AG04450 (cell line): ENCODE measurements around the gene STN1. TPM values are rescaled to one million over a fixed set of nuclear protein-coding genes. Genes with fewer than 3 reads are reported as not detected.
A peak's percentile ranks its signal among the peaks of the same experiment; 100 is the strongest.

Source experiments
- CTCF ChIA-PET: fragments of 300-600, 350-600 bp; formaldehyde crosslinking; extraction: SDS; loops from one replicate; lab custom pipeline; 2022; ENCODE audit warnings: antibody characterized with exemption, inconsistent platforms; lab: Charles Lee
- POLR2A ChIA-PET: fragments of 350-600 bp; formaldehyde crosslinking; extraction: SDS; loops from one replicate; lab custom pipeline; 2021; ENCODE audit warnings: antibody characterized with exemption, inconsistent platforms; lab: Yijun Ruan, JAX
- DNase-seq: peaks from one replicate; pipeline ENCODE4 v3.0.0-alpha.2; 2011; ENCODE audit warnings: low read depth, low spot score
- H3K27ac ChIP-seq: one replicate; pipeline ENCODE4 v1.5.1; 2012; ENCODE audit warnings: low read depth, low read length, control low read depth
- H3K27me3 ChIP-seq: one replicate; pipeline ENCODE4 v1.6.0; 2012; ENCODE audit warnings: low read length; ENCODE audit not compliant: control insufficient read depth, insufficient read depth
- H3K4me3 ChIP-seq: 2 replicates; pipeline ENCODE4 v1.5.1; 2011; ENCODE audit warnings: mild to moderate bottlenecking, low read depth, low read length, control low read depth
- H3K9me3 ChIP-seq: 2 replicates; pipeline ENCODE4 v1.5.1; 2012; ENCODE audit warnings: low read length; ENCODE audit not compliant: control insufficient read depth, insufficient read depth
- CTCF ChIP-seq: IDR thresholded peaks from 2 replicates; pipeline ENCODE4 v1.5.1; 2011; ENCODE audit warnings: low read depth, low read length, control low read depth, inconsistent platforms
- polyA plus RNA-seq: library from polyadenylated mRNA; depleted of rRNA; stranded (reverse); fragments of >200 nt; gene quantifications from 2 replicates; pipeline ENCODE4 v1.2.3, GENCODE V29; 2011

STN1 gene
- polyA plus RNA-seq, 1 experiment, result 19.0 TPM

GRCh38 chr10:103852189-103852711, 65.7 kb downstream of the STN1 start:
- Histone ChIP-seq H3K4me3 (0 out of 2 replicates have a peak overlapping the region, but pooled peaks have one; percentile 2), H3K27ac (peak overlapping the region; percentile 68), H3K9me3 (no peaks in the 10 kb centered on the region; the same call in 1 of the 2 replicates), H3K27me3 (no peaks in the 10 kb centered on the region)
- ChIA-PET CTCF (interaction anchor here (1.0 to 6.1 kb wide), 3 partner anchors 32 to 166 kb away, joined by 3 to 70 read pairs (median 3); no protein-coding TSS in a partner anchor), POLR2A (no interaction called here)
- TF ChIP-seq CTCF, result no peak
- no peak for DNase-seq

GRCh38 chr10:103851261-103851660, 66.7 kb downstream of the STN1 start:
- CTCF ChIA-PET, result interaction anchor here (1.5 kb wide), 1 partner anchor 138 kb away, joined by 3 read pairs; no protein-coding TSS in a partner anchor
- no peak for TF ChIP-seq CTCF
- H3K4me3 ChIP-seq, result no peak overlapping the region
- DNase-seq, result no peak
- H3K9me3 ChIP-seq, result no peaks in the 10 kb centered on the region; the same call in 1 of the 2 replicates
- no peak overlapping the region for H3K27ac ChIP-seq
- H3K27me3 ChIP-seq, result no peaks in the 10 kb centered on the region
- POLR2A ChIA-PET, result no interaction called here

- Histone ChIP-seq H3K27me3 (no peaks in the 10 kb centered on the region), H3K4me3 (peak overlapping the region; percentile 31; the same call in 1 of the 2 replicates), H3K27ac (peak overlapping the region; percentile 93), H3K9me3 (no peaks in the 10 kb centered on the region; the same call in 1 of the 2 replicates)
- TF ChIP-seq CTCF, result no peak
- POLR2A ChIA-PET, result interaction anchor here (0.6 kb wide), 1 partner anchor 270 kb away, joined by 7 read pairs; no protein-coding TSS in a partner anchor
- DNase-seq, result no peak
- CTCF ChIA-PET, result interaction anchor here (1.1 to 1.5 kb wide), 2 partner anchors 69 to 138 kb away, joined by 3 to 4 read pairs; no protein-coding TSS in a partner anchor
Observed at GRCh38 chr10:103850572-103850895, 67.5 kb downstream of the STN1 start.

- no peak for DNase-seq
- Histone ChIP-seq H3K9me3 (no peaks in the 10 kb centered on the region; the same call in 1 of the 2 replicates), H3K4me3 (peak overlapping the region; percentile 31), H3K27me3 (no peaks in the 10 kb centered on the region), H3K27ac (peak overlapping the region; percentile 93)
- TF ChIP-seq CTCF, result no peak
- CTCF ChIA-PET, result interaction anchor here (1.1 to 1.5 kb wide), 2 partner anchors 68 to 137 kb away, joined by 3 to 4 read pairs; no protein-coding TSS in a partner anchor
- POLR2A ChIA-PET, result interaction anchor here (0.6 kb wide), 1 partner anchor 271 kb away, joined by 7 read pairs; no protein-coding TSS in a partner anchor
Observed at GRCh38 chr10:103849880-103850571, 68.0 kb downstream of the STN1 start.
